ENCODE measurements around the gene DMRT2.

DMRT2 gene

GRCh38 chr9:1046639-1047572 lies 3.3 kb upstream of the DMRT2 start:
- no peak for DNase-seq (ENCODE audit: low read depth)
- TF ChIP-seq, protein P1, sequence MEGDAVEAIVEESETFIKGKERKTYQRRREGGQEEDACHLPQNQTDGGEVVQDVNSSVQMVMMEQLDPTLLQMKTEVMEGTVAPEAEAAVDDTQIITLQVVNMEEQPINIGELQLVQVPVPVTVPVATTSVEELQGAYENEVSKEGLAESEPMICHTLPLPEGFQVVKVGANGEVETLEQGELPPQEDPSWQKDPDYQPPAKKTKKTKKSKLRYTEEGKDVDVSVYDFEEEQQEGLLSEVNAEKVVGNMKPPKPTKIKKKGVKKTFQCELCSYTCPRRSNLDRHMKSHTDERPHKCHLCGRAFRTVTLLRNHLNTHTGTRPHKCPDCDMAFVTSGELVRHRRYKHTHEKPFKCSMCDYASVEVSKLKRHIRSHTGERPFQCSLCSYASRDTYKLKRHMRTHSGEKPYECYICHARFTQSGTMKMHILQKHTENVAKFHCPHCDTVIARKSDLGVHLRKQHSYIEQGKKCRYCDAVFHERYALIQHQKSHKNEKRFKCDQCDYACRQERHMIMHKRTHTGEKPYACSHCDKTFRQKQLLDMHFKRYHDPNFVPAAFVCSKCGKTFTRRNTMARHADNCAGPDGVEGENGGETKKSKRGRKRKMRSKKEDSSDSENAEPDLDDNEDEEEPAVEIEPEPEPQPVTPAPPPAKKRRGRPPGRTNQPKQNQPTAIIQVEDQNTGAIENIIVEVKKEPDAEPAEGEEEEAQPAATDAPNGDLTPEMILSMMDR (conservative IDR thresholded peaks at IDR 0.05; ENCODE audit: low read depth, low read length) = no peak
- H3K4me3 ChIP-seq (ENCODE audit: low read length) = no peak overlapping the region

DNA sequence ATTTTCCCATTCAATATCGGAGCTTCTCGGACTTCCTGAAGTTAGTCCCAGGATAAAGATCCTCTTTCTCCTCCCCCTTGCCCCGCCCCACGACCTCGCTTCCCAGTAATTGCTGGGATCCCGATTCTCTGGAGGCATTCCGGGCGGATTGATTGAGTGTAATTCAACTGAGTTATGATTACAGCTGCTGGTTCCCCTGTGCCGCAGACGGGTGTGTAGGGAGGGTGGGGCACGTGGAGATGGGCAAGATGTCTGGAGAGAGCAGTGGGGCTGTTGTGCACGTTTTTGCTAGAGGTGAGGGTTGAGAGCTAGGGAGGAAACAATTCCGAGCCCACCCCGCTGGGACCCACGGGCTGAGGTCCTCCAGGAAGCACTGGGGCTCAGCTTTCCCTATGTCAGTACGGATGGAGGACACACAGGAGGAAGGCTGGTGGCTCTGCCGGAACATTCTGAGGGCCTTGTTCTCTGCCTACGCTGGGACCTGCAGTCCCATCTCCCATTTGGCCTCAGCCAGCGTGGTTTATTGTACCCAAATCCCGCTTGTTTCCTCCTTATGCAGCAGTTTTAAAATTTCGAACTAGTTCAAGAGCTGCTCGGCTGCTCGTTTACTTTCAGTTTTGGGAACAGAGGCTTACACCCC lies 2.4 kb upstream of the DMRT2 start:
- DNase-seq (ENCODE audit: low read depth) = no peak
- peak overlapping the region; percentile 21 for H3K4me3 ChIP-seq (ENCODE audit: low read length)

DNA sequence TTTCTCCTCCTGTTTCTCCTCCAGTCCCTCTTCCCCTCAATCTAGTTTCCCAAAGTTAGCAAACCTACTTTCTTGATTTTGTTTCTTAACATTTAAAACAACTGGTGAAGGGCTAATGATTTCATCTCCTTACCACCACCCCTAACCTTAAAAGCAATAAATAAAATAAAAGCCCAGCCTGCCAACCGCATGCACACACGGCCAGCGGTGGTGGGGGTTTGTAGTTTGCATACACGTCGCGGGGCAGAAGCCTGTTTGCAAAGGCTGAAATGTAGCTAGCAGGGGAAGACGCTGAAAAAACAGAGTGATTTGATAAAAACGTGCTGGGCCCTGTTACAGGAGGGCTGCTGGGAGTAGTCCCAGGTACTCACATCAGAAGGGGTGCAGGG lies 1.9 kb upstream of the DMRT2 start:
- no peak overlapping the region for H3K4me3 ChIP-seq (ENCODE audit: low read length)
- no peak for DNase-seq (ENCODE audit: low read depth)
- TF ChIP-seq, protein P1 (conservative IDR thresholded peaks at IDR 0.05; ENCODE audit: low read depth, low read length) = no peak

More for the DNA sequence above, 2.4 kb upstream of the DMRT2 start:
- TF ChIP-seq, protein P1 (conservative IDR thresholded peaks at IDR 0.05; ENCODE audit: low read depth, low read length) = no peak

GRCh38 chr9:1048811-1049210 lies 1.3 kb upstream of the DMRT2 start:
- no peak for DNase-seq (ENCODE audit: low read depth)
- no peak overlapping the region for H3K4me3 ChIP-seq (ENCODE audit: low read length)
- TF ChIP-seq, protein P1 (conservative IDR thresholded peaks at IDR 0.05; ENCODE audit: low read depth, low read length) = no peak

DNA sequence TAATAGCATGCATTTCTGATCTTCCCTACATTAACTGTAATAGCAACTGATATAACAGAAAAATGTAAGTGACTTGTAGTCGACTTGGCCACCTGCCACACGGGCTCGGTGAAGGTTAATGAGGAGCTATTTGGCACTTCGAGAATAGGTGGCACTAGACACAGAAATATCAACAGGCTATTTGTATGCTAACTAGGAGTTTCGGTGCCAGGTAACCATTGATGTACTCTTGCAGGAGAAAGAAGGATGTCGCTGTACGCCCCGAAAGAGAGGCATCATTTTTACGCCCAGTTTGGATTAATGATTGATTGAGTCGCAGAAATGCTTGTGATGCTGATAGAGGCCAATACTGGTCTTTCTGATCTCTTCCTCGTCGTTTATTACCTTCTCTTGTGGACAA lies 516 bp upstream of the DMRT2 start:
- TF ChIP-seq, protein P1 (conservative IDR thresholded peaks at IDR 0.05; ENCODE audit: low read depth, low read length) = no peak
- H3K4me3 ChIP-seq (ENCODE audit: low read length) = no peak overlapping the region
- DNase-seq (ENCODE audit: low read depth) = no peak

- TF ChIP-seq, protein P1 (conservative IDR thresholded peaks at IDR 0.05; ENCODE audit: low read depth, low read length) = no peak
- no peak overlapping the region for H3K4me3 ChIP-seq (ENCODE audit: low read length)
- no peak for DNase-seq (ENCODE audit: low read depth)
These were observed 1.0 kb downstream of the DMRT2 start for GRCh38 chr9:1051210-1051583.

Measured in retinal pigment epithelial cell (primary cell).